HG03060 (cell line): ENCODE data around the gene HBM.
"Not testable (repeated sequence)": the region's sequence is repeated elsewhere in the genome, so short reads cannot be mapped to it uniquely, and the experiment has no call there.

Source experiments
- ATAC-seq: cut with Tn5 transposase; IDR thresholded peaks from one replicate; pipeline ENCODE4 v1.9.1; 2021; ENCODE audit warnings: low read depth, moderate number of reproducible peaks; ENCODE audit not compliant: unreplicated experiment

The HBM gene

GRCh38 chr16:167122-167690, 1.4 kb downstream of the HBM start:
- no peak for ATAC-seq

- no peak for ATAC-seq
These were observed 2.6 kb downstream of the HBM start for GRCh38 chr16:168424-168823.

GRCh38 chr16:169014-169413, 3.2 kb downstream of the HBM start:
- ATAC-seq: no peak

- ATAC-seq: not testable (repeated sequence)
These were observed 4.3 kb downstream of the HBM start for GRCh38 chr16:170088-170507.

- no peak for ATAC-seq
These were observed 5.0 kb downstream of the HBM start for GRCh38 chr16:170788-171187.

- not testable (repeated sequence) for ATAC-seq
These were observed 6.7 kb downstream of the HBM start, which contains the start of gene HBA2 for GRCh38 chr16:172374-172941. Gene HBA2 (plus strand): TSS chr16:172876. CDS start chr16:172913, 37 bp downstream.

GRCh38 chr16:173211-173854, 7.6 kb downstream of the HBM start:
- ATAC-seq: not testable (repeated sequence)

- not testable (repeated sequence) for ATAC-seq
These were observed 8.4 kb downstream of the HBM start for GRCh38 chr16:173928-174769.

- no peak for ATAC-seq
These were observed 9.5 kb downstream of the HBM start for GRCh38 chr16:175011-175949.

GRCh38 chr16:176006-176405, 10.2 kb downstream of the HBM start:
- not testable (repeated sequence) for ATAC-seq

- ATAC-seq: not testable (repeated sequence)
These were observed 11.0 kb downstream of the HBM start, which contains the start of gene HBA1 for GRCh38 chr16:176477-177382. Gene HBA1 (plus strand): TSS chr16:176680. CDS start chr16:176717, 37 bp downstream.

GRCh38 chr16:177394-177822, 11.6 kb downstream of the HBM start:
- no peak for ATAC-seq

GRCh38 chr16:177981-178667, 12.3 kb downstream of the HBM start:
- ATAC-seq: no peak

- no peak for ATAC-seq
These were observed 12.9 kb downstream of the HBM start for GRCh38 chr16:178668-179015.

GRCh38 chr16:179211-180092, 13.7 kb downstream of the HBM start:
- ATAC-seq: no peak

- no peak for ATAC-seq
These were observed 14.4 kb downstream of the HBM start, which contains the start of gene HBQ1 for GRCh38 chr16:180101-180675. Gene HBQ1 (plus strand): TSS chr16:180459. CDS start chr16:180487, 28 bp downstream.
